GM19238 (cell line): Measurements from ENCODE around the gene PIK3AP1.
"Not testable (repeated sequence)": the region's sequence is repeated elsewhere in the genome, so short reads cannot be mapped to it uniquely, and the experiment has no call there.

ENCODE experiments used
- DNase-seq: peaks from one replicate; pipeline ENCODE4 v3.0.0; 2011; ENCODE audit warnings: low spot score; ENCODE audit not compliant: insufficient read length

PIK3AP1 gene

GRCh38 chr10:96584474-96584873, 135.8 kb downstream of the PIK3AP1 start:
- no peak for DNase-seq

DNA sequence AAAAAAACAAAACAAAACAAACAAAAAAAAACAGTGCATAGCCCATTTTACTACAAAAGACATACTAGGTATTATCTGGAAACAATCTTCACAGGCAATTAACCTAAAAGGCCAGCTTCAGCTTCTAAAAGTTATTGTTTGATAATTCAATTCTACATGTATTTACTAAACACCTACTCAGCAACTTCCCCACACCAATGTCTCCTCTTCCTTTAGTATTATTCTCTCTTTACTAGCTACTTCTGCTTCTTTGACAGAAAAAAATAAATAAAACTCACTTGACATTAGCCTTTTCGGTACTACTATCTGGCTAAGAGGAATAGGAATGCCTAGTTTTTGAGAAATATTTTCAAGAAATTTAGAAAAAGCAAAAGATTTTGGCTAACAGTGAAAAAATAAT, 136.3 kb downstream of the PIK3AP1 start:
- DNase-seq, result no peak

- no peak for DNase-seq
Observed at GRCh38 chr10:96579133-96579532, 141.2 kb downstream of the PIK3AP1 start.

- DNase-seq, result no peak
Observed at GRCh38 chr10:96578633-96579032, 141.7 kb downstream of the PIK3AP1 start.

DNA sequence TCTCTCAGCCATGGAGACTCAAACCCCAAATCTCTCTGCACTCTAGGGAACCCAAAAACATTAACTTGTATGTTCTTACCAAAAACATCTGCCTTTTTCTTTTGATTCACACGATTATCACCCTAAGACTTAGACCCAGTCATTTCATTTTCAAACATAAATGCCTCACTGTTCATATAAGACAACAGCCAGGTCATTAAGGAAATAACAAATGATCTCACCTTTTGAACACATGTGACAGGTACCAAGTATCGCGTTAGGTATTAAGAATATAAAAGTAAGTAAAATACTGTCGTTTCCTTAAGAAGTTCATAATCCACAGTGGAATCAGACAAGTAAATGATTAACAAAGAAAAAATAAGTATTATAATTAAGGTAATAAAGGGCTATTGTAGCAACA, 142.3 kb downstream of the PIK3AP1 start:
- DNase-seq, result no peak

GRCh38 chr10:96577069-96577468, 143.2 kb downstream of the PIK3AP1 start:
- no peak for DNase-seq

- no peak for DNase-seq
Observed at GRCh38 chr10:96576277-96576980, 143.9 kb downstream of the PIK3AP1 start.

DNA sequence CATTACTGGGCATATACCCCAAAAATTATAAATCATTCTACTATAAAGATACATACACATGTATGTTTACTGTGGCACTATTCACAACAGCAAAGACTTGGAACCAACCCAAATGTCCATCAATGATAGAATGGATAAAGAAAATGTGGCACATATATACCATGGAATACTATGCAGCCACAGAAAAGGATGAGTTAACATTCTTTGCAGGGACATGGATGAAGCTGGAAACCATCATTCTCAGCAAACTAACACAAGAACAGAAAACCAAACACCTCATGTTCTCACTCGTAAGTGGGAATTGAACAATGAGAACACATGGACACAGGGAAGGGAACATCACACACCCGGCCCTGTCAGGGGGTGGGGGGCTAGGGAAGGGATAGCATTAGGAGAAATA, 145.8 kb downstream of the PIK3AP1 start:
- not testable (repeated sequence) for DNase-seq

DNA sequence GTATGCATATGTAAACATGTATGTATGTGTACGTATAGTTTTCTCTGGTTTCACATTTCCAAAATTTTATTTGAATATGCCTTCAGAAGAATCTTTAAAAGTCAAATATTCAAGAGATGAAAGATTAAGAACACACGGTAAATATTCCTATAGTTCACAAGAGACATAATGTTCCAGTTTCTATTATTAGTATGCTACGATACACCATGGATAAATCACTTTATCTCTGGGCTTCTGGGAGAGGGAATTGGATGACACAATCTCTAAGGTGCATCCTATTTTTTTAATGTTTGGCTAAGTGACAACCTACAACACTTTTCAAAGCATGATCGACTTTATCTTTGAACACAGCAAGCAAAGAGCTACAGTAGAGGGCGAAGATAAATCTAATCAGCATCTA, 147.3 kb downstream of the PIK3AP1 start:
- DNase-seq, result no peak

- DNase-seq, result no peak
Observed at GRCh38 chr10:96570983-96571964, 149.0 kb downstream of the PIK3AP1 start.

- no peak for DNase-seq
Observed at GRCh38 chr10:96570511-96570910, 149.8 kb downstream of the PIK3AP1 start.

GRCh38 chr10:96568402-96568801, 151.9 kb downstream of the PIK3AP1 start:
- no peak for DNase-seq

- DNase-seq, result no peak
Observed at GRCh38 chr10:96565774-96566173, 154.5 kb downstream of the PIK3AP1 start.

DNA sequence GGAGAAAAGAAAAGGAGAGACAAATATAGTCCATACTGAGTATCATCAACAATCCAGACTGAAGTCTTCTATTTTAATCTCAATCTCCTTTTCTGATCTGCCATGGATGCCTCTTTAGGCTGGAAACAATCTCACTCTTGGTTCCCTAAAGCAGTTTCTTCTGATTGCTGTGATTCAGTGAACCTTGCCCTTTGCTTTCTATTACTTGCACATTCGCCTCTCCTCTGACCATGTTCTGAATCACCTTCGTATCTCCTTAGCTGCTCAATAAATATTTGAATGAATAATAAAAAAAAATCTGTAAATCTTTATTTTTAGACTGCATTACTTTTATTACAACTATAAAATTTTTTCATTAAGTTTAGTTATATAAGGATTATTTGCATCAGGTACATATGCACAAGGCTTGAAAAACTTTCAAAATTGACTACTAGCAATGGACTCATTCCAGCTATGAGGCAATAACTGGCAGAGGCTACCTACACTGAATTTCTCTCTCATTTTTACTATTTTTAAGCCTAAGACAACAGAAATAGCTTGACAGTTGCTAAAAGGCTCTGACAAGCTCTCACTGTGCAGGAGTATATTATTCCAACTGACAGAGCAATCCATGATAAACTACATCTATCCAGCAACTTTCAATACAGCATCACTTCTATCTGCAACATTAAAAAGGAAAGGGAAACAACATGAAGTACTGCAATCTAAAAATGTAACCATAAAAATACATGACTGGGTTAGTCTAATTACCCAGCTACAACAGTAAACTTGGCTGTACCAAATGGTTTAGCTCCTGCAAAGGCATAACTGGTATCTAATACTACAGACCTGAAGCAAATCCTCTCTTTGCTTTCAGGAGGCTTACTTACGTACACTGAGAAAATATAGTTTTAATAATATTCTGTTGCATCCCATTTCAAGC, 159.1 kb downstream of the PIK3AP1 start:
- DNase-seq, result no peak

DNA sequence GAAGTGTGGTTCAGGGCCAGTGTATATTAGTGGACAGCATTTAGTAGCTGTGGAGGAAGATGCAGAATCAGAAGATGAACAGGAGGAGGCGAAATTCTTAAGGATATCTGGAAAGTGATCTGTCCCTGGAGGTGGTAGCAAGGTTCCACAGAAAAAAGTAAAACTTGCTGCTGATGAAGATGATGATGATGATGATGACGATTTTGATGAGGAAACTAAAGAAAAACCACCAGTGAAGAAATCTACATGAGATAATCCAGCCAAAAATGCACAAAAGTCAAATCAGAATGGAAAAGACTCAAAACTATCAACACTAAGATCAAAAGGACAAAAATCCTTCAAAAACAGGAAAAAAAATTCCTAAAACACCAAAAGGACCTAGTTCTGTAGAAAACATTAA, 159.8 kb downstream of the PIK3AP1 start:
- no peak for DNase-seq

DNA sequence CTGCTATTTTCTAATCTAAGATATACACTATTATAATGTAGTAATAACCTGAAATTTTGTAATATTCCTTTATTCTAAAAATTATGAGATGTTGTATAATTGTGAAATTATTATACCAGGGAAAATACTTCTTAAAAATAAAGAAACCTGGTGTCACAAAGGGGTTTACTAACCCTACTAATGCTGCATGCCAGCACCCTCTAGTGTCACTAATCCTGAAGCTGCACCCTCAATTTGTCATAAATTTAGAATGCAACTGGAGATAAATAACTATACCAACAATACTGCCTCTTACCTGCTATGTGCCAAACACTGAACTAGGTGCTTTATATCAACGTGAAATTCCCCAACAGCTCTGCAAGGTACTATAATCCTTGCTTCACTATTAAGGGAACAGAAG, 164.3 kb downstream of the PIK3AP1 start:
- no peak for DNase-seq

- DNase-seq, result no peak
Observed at GRCh38 chr10:96555330-96555729, 165.0 kb downstream of the PIK3AP1 start.

DNA sequence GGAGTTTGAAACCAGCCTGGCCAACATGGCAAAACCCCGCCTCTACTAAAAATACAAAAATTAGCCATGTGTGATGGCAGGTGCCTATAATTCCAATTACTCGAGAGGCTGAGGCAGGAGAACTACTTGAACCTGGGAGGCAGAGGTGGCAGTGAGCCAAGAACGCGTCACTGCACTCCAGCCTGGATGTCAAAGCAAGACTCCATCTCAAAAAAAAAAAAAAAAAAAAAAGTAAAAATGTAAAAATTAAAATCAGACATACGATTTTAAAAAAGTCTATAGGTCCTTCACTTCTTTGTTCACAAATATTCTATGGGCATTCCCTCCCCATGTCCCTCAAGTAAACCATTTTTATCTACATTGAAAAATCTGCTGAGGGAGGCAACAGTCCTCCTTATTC, 171.7 kb downstream of the PIK3AP1 start:
- DNase-seq, result no peak

GRCh38 chr10:96545558-96545957, 174.8 kb downstream of the PIK3AP1 start:
- not testable (repeated sequence) for DNase-seq
